ENCODE results near the gene SMIM3.
"Not testable (repeated sequence)": the region's sequence is repeated elsewhere in the genome, so short reads cannot be mapped to it uniquely, and the experiment has no call there.

SMIM3 gene

GRCh38 chr5:150778517-150779396 lies at the start of gene SMIM3:
Gene SMIM3 (plus strand): TSS chr5:150778757. CDS start chr5:150795441, 16,684 bp downstream.
- DNase-seq (ENCODE audit: low read depth in 2 of 2), result peak in 1 of 2 donors; percentile 36

- DNase-seq (ENCODE audit: low read depth in 2 of 2), result no peak
Observed at GRCh38 chr5:150729859-150730258, 48.7 kb upstream of the SMIM3 start.

GRCh38 chr5:150731669-150732242 lies 46.8 kb upstream of the SMIM3 start:
- DNase-seq (ENCODE audit: low read depth in 2 of 2), result no peak

GRCh38 chr5:150734579-150735384 lies 43.8 kb upstream of the SMIM3 start:
- DNase-seq (ENCODE audit: low read depth in 2 of 2), result no peak

GRCh38 chr5:150738862-150739261 lies 39.7 kb upstream of the SMIM3 start:
- DNase-seq (ENCODE audit: low read depth in 2 of 2), result no peak

- no peak for DNase-seq (ENCODE audit: low read depth in 2 of 2)
Observed at GRCh38 chr5:150740992-150741391, 37.6 kb upstream of the SMIM3 start.

- not testable (repeated sequence) for DNase-seq (ENCODE audit: low read depth in 2 of 2)
Observed at GRCh38 chr5:150742455-150743141, 36.0 kb upstream of the SMIM3 start.

- not testable (repeated sequence) for DNase-seq (ENCODE audit: low read depth in 2 of 2)
Observed at GRCh38 chr5:150743142-150743488, 35.4 kb upstream of the SMIM3 start.

- no peak for DNase-seq (ENCODE audit: low read depth in 2 of 2)
Observed at GRCh38 chr5:150750469-150750868, 28.1 kb upstream of the SMIM3 start.

- DNase-seq (ENCODE audit: low read depth in 2 of 2), result no peak
Observed at GRCh38 chr5:150751096-150751891, 27.3 kb upstream of the SMIM3 start.

- no peak for DNase-seq (ENCODE audit: low read depth in 2 of 2)
Observed at GRCh38 chr5:150753463-150753862, 25.1 kb upstream of the SMIM3 start.

GRCh38 chr5:150753863-150754262 lies 24.7 kb upstream of the SMIM3 start:
- no peak for DNase-seq (ENCODE audit: low read depth in 2 of 2)

- DNase-seq (ENCODE audit: low read depth in 2 of 2), result no peak
Observed at GRCh38 chr5:150757087-150757649, 21.4 kb upstream of the SMIM3 start.

GRCh38 chr5:150758203-150758530 lies 20.4 kb upstream of the SMIM3 start:
- DNase-seq (ENCODE audit: low read depth in 2 of 2), result no peak

- DNase-seq (ENCODE audit: low read depth in 2 of 2), result peak; percentile 79 to 86
Observed at GRCh38 chr5:150758531-150759333, 19.8 kb upstream of the SMIM3 start, which contains the start of gene DCTN4. Gene DCTN4 (minus strand): TSS chr5:150759017. CDS start chr5:150758993, 24 bp downstream.

GRCh38 chr5:150759334-150759583 lies 19.3 kb upstream of the SMIM3 start:
- DNase-seq (ENCODE audit: low read depth in 2 of 2), result no peak

- DNase-seq (ENCODE audit: low read depth in 2 of 2), result no peak
Observed at GRCh38 chr5:150762211-150762610, 16.3 kb upstream of the SMIM3 start.

GRCh38 chr5:150763023-150763769 lies 15.4 kb upstream of the SMIM3 start:
- DNase-seq (ENCODE audit: low read depth in 2 of 2), result no peak

GRCh38 chr5:150764530-150764929 lies 14.0 kb upstream of the SMIM3 start:
- DNase-seq (ENCODE audit: low read depth in 2 of 2), result no peak
